SK-N-SH treated with all-trans-retinoic acid at 6 μM for 48 hours (cell line): ENCODE results near the gene PSMB1.

Experiments
- ATAC-seq: fragments of 200-7000 bp; cut with Tn5 transposase; 3 replicates; pipeline ENCODE4 v1.9.1; 2020; ENCODE audit warnings: mild to moderate bottlenecking, moderate library complexity
- ARNTL ChIP-seq: fragments of 450-650 bp; formaldehyde crosslinking; IDR thresholded peaks from 2 replicates; pipeline ENCODE4 v1.5.0; 2020; ENCODE audit warnings: low read depth, mild to moderate bottlenecking, moderate library complexity, borderline replicate concordance
- BACH2 ChIP-seq: fragments of 250-450 bp; sonication (Bioruptor Pico); IDR thresholded peaks from 2 replicates; pipeline ENCODE4 v1.9.0; 2021; ENCODE audit warnings: mild to moderate bottlenecking, borderline replicate concordance
- CSDC2 ChIP-seq: fragments of 250-450 bp; sonication (Bioruptor Pico); IDR thresholded peaks from 2 replicates; pipeline ENCODE4 v1.5.0; 2020; ENCODE audit warnings: mild to moderate bottlenecking, moderate library complexity
- GLIS3 ChIP-seq: fragments of 250-450 bp; sonication (Bioruptor Pico); IDR thresholded peaks from 2 replicates; pipeline ENCODE4 v1.5.0; 2020; ENCODE audit warnings: mild to moderate bottlenecking, moderate library complexity
- ISL1 ChIP-seq: fragments of 250-450 bp; sonication (Bioruptor Pico); IDR thresholded peaks from 2 replicates; pipeline ENCODE4 v2.1.2; 2022; ENCODE audit warnings: mild to moderate bottlenecking, moderate library complexity
- OSR1 ChIP-seq: fragments of 250-450 bp; sonication (Bioruptor Pico); IDR thresholded peaks from 2 replicates; pipeline ENCODE4 v1.8.0; 2022; ENCODE audit warnings: moderate library complexity, mild to moderate bottlenecking, inconsistent platforms
- PPARA ChIP-seq: fragments of 250-450 bp; sonication (Bioruptor Pico); IDR thresholded peaks from 2 replicates; pipeline ENCODE4 v1.5.0; 2020; ENCODE audit warnings: mild to moderate bottlenecking, borderline replicate concordance
- RARB ChIP-seq: fragments of 250-450 bp; sonication (Bioruptor Pico); IDR thresholded peaks from 2 replicates; pipeline ENCODE4 v1.8.0; 2021; ENCODE audit warnings: mild to moderate bottlenecking, moderate library complexity
- SNAI2 ChIP-seq: fragments of 250-450 bp; sonication (Bioruptor Pico); IDR thresholded peaks from 2 replicates; pipeline ENCODE4 v1.5.0; 2020; ENCODE audit warnings: mild to moderate bottlenecking, moderate library complexity
- TCF4 ChIP-seq: fragments of 250-450 bp; sonication (Bioruptor Pico); IDR thresholded peaks from 2 replicates; pipeline ENCODE4 v1.8.0; 2021; ENCODE audit warnings: mild to moderate bottlenecking, moderate library complexity, borderline replicate concordance
- TOX ChIP-seq: fragments of 250-450 bp; sonication (Bioruptor Pico); IDR thresholded peaks from 2 replicates; pipeline ENCODE4 v1.8.0; 2021; ENCODE audit warnings: mild to moderate bottlenecking, moderate library complexity, borderline replicate concordance
- ZC3H10 ChIP-seq: fragments of 250-450 bp; sonication (Bioruptor Pico); IDR thresholded peaks from 2 replicates; pipeline ENCODE4 v1.5.1; 2021; ENCODE audit warnings: mild to moderate bottlenecking, moderate library complexity
- ZFP3 ChIP-seq: fragments of 250-450 bp; sonication (Bioruptor Pico); IDR thresholded peaks from 2 replicates; pipeline ENCODE4 v1.5.0; 2020; ENCODE audit warnings: mild to moderate bottlenecking, moderate library complexity
- ZFP30 ChIP-seq: fragments of 450-650 bp; formaldehyde crosslinking; IDR thresholded peaks from 2 replicates; pipeline ENCODE4 v1.5.0; 2022; ENCODE audit warnings: mild to moderate bottlenecking, moderate library complexity
- ZNF565 ChIP-seq: fragments of 450-650 bp; formaldehyde crosslinking; conservative IDR thresholded peaks from 2 replicates; pipeline ENCODE4 v1.5.0; 2020; ENCODE audit warnings: low read depth, mild to moderate bottlenecking, moderate library complexity
- ZNF70 ChIP-seq: fragments of 450-650 bp; formaldehyde crosslinking; IDR thresholded peaks from 2 replicates; pipeline ENCODE4 v1.5.0; 2020; ENCODE audit warnings: mild to moderate bottlenecking, moderate library complexity
- ZNF8 ChIP-seq: fragments of 450-650 bp; formaldehyde crosslinking; IDR thresholded peaks from 2 replicates; pipeline ENCODE4 v1.5.0; 2020; ENCODE audit warnings: mild to moderate bottlenecking, moderate library complexity
- TF ChIP-seq, protein P1 (sequence below): fragments of 250-450 bp; sonication (Bioruptor Pico); IDR thresholded peaks from 2 replicates; pipeline ENCODE4 v1.8.0; 2020; ENCODE audit warnings: mild to moderate bottlenecking, moderate library complexity, borderline replicate concordance
- TF ChIP-seq, protein P2 (sequence below): fragments of 250-450 bp; sonication (Bioruptor Pico); IDR thresholded peaks from 2 replicates; pipeline ENCODE4 v1.8.0; 2021; ENCODE audit warnings: low read depth, mild to moderate bottlenecking, moderate library complexity, borderline replicate concordance
- TF ChIP-seq, protein P3 (sequence below): fragments of 250-450 bp; sonication (Bioruptor Pico); IDR thresholded peaks from 2 replicates; pipeline ENCODE4 v1.5.1; 2020; ENCODE audit warnings: low read depth, mild to moderate bottlenecking, moderate library complexity
- TF ChIP-seq, protein P4 (sequence below): fragments of 250-450 bp; sonication (Bioruptor Pico); IDR thresholded peaks from 2 replicates; pipeline ENCODE4 v1.5.0; 2020; ENCODE audit warnings: mild to moderate bottlenecking, moderate library complexity

The PSMB1 gene

DNA sequence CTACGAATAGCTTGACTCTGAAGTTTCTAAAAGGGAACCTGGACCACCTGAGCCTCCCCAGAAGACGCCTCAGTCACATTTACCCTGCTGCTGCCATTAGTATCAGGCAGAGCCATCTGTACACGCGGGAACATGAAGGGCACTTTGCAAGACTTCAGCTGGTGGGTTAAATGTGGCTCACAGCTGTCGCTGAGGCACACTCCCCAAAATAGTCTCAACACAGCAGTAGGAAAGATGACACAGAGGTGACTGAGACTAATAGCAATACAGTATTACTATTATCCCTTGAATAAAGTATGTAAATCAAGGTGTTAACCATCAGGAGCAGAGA, 29.0 kb downstream of the PSMB1 start:
- ATAC-seq = no peak
- no peak for TF ChIP-seq ISL1
- TF ChIP-seq, protein P1, sequence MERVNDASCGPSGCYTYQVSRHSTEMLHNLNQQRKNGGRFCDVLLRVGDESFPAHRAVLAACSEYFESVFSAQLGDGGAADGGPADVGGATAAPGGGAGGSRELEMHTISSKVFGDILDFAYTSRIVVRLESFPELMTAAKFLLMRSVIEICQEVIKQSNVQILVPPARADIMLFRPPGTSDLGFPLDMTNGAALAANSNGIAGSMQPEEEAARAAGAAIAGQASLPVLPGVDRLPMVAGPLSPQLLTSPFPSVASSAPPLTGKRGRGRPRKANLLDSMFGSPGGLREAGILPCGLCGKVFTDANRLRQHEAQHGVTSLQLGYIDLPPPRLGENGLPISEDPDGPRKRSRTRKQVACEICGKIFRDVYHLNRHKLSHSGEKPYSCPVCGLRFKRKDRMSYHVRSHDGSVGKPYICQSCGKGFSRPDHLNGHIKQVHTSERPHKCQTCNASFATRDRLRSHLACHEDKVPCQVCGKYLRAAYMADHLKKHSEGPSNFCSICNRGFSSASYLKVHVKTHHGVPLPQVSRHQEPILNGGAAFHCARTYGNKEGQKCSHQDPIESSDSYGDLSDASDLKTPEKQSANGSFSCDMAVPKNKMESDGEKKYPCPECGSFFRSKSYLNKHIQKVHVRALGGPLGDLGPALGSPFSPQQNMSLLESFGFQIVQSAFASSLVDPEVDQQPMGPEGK (CRISPR knock-in tag) = no peak
- TF ChIP-seq, protein P2, sequence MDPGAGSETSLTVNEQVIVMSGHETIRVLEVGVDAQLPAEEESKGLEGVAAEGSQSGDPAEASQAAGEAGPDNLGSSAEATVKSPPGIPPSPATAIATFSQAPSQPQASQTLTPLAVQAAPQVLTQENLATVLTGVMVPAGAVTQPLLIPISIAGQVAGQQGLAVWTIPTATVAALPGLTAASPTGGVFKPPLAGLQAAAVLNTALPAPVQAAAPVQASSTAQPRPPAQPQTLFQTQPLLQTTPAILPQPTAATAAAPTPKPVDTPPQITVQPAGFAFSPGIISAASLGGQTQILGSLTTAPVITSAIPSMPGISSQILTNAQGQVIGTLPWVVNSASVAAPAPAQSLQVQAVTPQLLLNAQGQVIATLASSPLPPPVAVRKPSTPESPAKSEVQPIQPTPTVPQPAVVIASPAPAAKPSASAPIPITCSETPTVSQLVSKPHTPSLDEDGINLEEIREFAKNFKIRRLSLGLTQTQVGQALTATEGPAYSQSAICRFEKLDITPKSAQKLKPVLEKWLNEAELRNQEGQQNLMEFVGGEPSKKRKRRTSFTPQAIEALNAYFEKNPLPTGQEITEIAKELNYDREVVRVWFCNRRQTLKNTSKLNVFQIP = no peak
- no peak for TF ChIP-seq GLIS3 (CRISPR knock-in tag)
- no peak for TF ChIP-seq ZC3H10 (CRISPR knock-in tag)
- TF ChIP-seq TCF4 (CRISPR knock-in tag) = no peak
- TF ChIP-seq CSDC2 (CRISPR knock-in tag) = no peak
- TF ChIP-seq ARNTL (CRISPR knock-in tag) = no peak
- TF ChIP-seq ZNF8 (CRISPR knock-in tag) = no peak
- TF ChIP-seq OSR1 (CRISPR knock-in tag) = no peak
- TF ChIP-seq ZNF565 (CRISPR knock-in tag) = no peak

DNA sequence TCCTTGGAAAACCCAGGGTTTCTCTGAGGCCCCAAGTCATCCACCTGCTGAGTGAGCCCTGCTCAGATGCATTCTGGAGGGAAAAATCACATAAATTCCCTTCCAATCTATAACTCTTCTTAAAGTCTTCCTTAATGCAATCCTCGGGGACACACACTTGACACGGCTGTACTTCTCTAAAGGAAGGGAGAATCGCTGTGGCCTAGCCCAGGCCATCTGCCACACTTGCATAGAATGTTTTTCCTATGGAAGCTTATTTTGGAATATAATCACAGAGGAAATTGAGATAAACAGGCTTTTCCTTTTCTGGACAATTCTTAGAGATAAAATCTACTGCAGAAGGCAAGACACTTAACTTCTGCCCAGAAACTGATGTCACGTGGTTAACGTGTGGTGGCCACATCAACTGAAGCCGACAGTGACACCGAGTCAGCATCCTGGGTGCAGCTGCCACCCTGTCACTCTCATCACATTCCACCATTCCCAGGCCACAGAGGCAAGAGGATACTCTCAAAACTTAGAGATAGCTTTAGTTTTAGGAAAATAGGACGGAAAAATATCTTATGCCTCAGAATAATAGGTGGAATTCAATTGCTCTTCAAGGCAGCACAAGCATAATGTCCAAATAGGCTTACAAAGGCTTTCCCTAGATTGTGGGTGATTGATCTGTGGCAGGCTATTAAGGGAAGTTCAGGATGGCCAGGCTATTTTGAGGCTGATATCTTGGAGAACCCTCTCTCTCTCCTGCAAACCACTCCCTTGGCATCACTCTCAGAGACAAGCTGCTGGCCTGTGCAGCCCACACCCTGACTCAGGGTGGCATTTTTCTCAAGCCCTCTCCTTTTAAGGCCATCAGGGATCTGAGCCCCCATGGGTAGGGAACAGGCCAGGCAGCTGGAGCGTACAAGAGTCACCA, 29.6 kb downstream of the PSMB1 start:
- no peak for ATAC-seq
- TF ChIP-seq RARB (CRISPR knock-in tag) = no peak
- TF ChIP-seq TCF4 (CRISPR knock-in tag) = no peak
- TF ChIP-seq, protein P2 = no peak
- no peak for TF ChIP-seq ARNTL (CRISPR knock-in tag)
- TF ChIP-seq BACH2 = no peak
- no peak for TF ChIP-seq ZNF565 (CRISPR knock-in tag)
- no peak for TF ChIP-seq ZNF70
- no peak for TF ChIP-seq ZFP30 (CRISPR knock-in tag)
- no peak for TF ChIP-seq PPARA (CRISPR knock-in tag)
- TF ChIP-seq ZNF8 (CRISPR knock-in tag) = no peak

DNA sequence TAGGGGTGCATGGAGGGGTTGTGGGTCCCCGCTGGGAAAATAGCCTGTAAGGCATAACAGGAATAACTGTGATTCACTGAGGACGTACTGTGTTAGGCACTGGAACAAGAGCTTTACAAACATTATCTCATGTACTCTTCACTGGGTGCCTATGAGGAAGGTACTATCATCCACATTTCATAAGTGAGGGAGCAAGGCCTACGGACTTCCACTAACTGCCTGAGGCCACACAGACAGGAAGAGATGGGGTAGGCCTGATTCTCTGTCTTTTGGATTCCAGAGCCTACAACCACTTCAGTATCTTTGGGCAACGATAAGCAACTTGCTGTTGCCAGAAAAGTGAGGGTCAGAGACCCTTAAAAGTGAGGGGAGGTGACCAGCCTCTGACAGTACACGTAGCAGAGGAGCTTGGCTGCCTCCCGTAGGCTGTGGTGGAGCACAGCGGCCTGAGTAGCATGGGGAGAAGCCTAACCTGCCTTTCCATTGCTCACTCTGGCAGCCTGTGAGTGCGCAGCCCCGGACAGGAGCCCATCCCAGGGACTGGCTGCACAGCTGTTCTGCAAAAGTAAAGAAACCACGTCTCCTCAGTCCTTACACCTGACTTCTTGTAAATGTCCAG, 30.4 kb downstream of the PSMB1 start:
- peak; percentile 94 for ATAC-seq
- TF ChIP-seq ISL1 (no peak), TOX (no peak), TCF4 (CRISPR knock-in tag) (no peak), GLIS3 (CRISPR knock-in tag) (no peak), ARNTL (CRISPR knock-in tag) (no peak), PPARA (CRISPR knock-in tag) (no peak), ZNF8 (CRISPR knock-in tag) (no peak), ZC3H10 (CRISPR knock-in tag) (no peak), SNAI2 (no peak), ZNF565 (CRISPR knock-in tag) (no peak), CSDC2 (CRISPR knock-in tag) (no peak), ZNF70 (no peak), BACH2 (no peak), OSR1 (CRISPR knock-in tag) (no peak), ZFP3 (no peak), ZFP30 (CRISPR knock-in tag) (no peak)
- TF ChIP-seq, protein P2 = no peak
- TF ChIP-seq, protein P3, sequence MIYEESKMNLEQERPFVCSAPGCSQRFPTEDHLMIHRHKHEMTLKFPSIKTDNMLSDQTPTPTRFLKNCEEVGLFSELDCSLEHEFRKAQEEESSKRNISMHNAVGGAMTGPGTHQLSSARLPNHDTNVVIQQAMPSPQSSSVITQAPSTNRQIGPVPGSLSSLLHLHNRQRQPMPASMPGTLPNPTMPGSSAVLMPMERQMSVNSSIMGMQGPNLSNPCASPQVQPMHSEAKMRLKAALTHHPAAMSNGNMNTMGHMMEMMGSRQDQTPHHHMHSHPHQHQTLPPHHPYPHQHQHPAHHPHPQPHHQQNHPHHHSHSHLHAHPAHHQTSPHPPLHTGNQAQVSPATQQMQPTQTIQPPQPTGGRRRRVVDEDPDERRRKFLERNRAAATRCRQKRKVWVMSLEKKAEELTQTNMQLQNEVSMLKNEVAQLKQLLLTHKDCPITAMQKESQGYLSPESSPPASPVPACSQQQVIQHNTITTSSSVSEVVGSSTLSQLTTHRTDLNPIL (CRISPR knock-in tag) = no peak
- TF ChIP-seq, protein P1 (CRISPR knock-in tag) = no peak
- TF ChIP-seq, protein P4, sequence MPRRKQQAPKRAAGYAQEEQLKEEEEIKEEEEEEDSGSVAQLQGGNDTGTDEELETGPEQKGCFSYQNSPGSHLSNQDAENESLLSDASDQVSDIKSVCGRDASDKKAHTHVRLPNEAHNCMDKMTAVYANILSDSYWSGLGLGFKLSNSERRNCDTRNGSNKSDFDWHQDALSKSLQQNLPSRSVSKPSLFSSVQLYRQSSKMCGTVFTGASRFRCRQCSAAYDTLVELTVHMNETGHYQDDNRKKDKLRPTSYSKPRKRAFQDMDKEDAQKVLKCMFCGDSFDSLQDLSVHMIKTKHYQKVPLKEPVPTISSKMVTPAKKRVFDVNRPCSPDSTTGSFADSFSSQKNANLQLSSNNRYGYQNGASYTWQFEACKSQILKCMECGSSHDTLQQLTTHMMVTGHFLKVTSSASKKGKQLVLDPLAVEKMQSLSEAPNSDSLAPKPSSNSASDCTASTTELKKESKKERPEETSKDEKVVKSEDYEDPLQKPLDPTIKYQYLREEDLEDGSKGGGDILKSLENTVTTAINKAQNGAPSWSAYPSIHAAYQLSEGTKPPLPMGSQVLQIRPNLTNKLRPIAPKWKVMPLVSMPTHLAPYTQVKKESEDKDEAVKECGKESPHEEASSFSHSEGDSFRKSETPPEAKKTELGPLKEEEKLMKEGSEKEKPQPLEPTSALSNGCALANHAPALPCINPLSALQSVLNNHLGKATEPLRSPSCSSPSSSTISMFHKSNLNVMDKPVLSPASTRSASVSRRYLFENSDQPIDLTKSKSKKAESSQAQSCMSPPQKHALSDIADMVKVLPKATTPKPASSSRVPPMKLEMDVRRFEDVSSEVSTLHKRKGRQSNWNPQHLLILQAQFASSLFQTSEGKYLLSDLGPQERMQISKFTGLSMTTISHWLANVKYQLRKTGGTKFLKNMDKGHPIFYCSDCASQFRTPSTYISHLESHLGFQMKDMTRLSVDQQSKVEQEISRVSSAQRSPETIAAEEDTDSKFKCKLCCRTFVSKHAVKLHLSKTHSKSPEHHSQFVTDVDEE (CRISPR knock-in tag) = no peak
